T-helper 1 cell (primary cell): Measurements from ENCODE around the gene SLC9A7.
"Not testable (repeated sequence)": the region's sequence is repeated elsewhere in the genome, so short reads cannot be mapped to it uniquely, and the experiment has no call there.

Source experiments
- DNase-seq, 5 donors: peaks; one replicate each; pipeline ENCODE4 v3.0.0-alpha.2; 2012 to 2020

SLC9A7 gene

DNA sequence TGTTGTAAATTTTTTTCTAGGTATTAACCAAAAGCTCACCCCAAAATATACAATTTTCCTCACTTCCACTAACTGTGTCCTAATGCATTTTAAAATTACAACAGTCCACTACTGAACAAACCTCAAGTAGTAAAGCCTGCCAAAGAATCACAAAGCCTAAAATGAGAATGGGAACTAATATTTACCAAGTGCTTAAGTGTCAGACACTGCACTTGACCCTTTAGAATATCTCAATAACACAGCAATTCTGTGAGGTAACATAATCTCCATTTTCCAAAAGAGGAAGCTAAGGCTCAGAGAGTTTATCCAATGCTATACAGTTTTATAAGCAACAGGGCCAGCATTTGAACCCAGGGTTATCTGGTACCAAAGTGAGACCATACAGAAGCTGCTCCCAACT is 4.9 kb downstream of the SLC9A7 start:
- DNase-seq: no peak

DNA sequence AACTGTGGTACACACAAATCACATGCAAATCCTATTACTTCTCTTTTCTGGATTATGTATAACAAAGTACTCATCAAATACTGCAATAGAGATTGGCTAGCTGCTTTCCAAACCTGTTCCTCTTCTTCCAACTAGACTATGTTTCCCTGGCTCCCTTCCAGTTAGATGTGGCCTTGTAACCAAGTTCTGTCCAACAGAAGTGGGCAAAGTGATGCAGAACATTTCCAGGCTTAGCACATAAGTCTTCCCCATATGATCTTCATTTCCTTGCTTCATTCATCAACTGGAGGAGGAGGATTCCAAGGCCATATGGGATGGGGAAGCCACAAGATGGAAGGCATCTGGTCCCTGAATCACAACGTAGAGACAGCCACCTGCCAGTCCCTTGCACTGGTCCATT is 8.0 kb downstream of the SLC9A7 start:
- no peak for DNase-seq

DNA sequence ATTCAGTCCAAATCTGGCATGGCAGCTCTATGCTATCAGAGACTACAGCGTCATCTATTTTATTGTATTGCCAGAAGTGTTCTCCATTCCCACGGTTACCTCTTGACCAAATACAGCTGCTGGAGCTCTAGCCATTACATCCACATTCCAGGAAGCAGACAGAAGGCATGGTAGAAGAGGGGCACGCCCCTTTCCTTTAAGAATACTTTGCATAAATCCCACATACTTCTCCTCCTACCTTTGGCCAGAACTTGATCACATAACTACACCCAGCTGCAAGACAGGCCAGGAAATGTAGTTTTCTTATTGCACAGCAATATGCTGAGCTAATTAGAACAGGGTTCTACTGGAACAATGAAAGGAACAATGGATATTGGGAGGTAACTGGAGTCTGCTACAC is 14.9 kb downstream of the SLC9A7 start:
- DNase-seq: no peak

DNA sequence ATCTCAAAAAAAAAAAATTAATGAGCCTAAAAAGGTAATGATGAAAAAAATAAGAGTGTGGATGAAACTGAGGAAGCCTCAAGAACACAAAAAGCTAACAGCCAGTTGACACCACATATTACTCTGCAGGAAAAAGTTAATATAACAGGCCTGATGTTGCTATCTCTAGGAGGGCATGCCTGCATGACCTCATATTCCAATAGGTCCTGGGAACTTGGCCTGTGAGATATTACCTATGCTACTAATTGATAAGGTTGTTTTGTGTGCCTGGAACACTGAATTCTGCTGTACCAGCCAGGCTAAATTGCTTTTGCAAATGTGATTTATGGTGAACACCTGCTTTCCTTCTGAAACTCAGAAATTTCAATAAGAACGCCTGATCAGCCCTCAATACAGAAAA is 15.9 kb downstream of the SLC9A7 start:
- DNase-seq: no peak

DNA sequence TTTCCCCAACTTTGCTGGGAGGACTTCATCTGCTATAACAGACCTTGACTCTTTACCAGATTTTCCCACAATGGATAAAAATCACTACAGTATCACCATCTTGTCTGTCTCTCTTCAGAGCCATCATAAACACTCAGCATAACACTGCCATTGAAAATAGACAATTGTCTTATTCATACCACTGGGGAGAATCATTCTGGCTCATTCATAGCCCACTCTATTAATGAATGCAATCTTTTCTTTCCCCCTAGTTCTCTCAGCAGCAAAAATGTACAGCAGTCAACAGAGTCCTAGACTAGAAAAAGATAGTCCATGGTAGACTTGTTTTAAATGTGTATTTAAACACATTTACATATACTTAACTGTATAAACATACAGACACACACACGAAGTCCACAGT is 19.2 kb downstream of the SLC9A7 start:
- DNase-seq: no peak

DNA sequence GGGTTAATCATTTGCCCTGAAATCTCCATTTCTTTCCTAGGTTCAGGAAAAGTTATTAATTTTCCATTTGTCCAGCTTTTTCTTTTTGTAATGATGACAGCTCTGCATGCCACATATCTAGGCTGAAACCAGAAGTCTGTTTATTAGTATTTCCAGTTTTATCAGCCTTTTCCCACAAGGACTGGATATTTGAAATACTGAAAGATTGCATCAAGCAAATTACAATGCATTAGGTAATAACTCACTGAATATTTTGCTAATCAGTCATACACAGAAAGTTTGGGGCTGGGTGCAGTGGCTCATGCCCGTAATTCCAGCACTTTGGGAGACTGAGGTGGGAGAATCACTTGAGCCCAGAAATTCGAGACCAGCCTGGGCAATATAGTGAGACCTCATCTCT is 21.5 kb downstream of the SLC9A7 start:
- DNase-seq: no peak

DNA sequence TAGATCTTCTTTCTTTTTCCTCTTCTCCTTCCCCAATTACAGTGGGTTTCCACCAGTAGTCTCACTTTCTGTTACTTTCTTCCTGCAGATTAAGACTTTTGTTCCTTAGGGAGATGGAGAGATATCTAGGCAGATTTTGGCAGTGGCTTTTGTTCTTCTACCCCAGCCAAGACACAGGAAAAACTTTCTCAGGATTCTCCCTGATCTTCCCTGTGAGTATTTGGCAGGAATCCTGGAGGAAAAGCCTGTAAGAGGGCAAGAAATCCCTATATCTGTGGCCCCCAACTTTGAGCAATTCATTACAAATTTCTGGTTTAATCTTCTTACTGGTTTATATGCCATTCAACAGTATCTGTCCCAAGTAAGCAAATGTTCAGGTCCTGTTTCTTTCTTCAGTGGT is 21.9 kb downstream of the SLC9A7 start:
- no peak for DNase-seq

DNA sequence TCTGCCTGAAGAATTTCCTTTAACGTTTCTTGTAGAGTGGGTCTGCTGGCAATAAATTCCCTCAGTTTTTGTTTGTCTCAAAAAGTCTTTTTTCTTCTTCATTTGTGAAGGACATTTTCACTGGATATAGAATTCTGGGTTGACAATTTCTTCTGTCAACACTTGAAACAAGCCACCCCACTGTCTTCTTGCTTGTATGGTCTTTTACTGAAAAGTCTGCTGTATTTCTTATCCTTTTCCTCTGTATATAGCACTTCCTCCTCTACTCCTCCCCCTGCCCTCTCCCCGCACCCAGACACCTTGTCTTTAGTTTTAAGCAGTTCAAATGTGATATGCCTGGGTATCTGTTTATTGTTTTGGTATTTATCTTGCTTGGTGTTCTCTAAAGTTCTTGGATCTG is 23.3 kb downstream of the SLC9A7 start:
- no peak for DNase-seq

DNA sequence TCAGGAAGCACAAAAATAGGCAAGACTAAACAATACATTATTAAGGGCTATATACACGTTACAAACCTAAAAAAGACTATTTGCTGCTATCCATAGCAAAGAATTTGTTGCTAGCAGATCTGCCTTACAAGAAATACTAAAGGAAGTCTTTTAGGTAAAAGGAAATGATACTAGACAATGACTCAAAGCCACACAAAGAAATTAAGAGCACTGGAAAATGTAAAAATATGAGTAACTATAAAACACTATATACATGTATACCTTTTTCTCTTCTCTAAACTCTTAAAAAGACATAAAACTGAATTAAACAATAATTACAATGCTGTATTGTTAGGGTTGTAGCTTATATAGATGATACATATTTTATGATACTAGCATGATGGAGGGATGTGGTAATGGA is 25.7 kb downstream of the SLC9A7 start:
- no peak for DNase-seq

DNA sequence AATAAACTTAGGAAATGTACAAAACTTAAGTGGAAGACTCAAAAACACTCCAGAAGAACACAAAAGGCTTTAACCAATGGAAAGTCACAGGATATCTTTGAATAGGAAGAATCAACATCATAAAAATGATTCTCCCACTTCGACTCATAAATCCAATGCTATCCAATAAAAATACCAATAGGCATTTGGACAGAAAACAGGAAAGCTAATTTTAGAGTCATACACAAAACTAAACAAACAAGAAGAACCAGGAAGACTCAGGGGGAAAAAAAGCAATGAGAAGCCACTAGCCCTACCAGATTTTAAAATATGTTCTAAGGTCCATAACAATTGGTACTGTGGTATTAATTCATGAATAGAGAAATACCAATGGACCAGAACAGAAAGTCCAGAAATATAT is 28.2 kb downstream of the SLC9A7 start:
- no peak for DNase-seq

DNA sequence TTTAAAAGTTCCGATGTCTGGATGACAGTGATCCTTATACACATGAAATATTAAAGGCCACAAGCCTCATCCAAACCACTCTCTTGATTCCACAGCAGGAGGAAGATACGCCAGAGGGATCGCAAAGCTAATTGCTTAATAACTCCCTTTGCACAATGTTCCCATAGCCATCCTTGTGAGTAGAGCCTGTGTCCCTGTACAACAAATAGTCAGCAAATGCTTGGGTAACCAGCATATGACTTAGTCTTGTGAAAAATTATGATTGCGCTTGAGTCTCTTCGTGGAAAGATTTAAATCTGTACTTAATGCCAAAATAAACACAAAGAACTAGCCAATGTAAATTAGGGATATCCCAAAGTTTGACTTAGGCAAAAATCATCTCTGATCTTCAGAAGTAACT is 31.5 kb downstream of the SLC9A7 start:
- DNase-seq: no peak

DNA sequence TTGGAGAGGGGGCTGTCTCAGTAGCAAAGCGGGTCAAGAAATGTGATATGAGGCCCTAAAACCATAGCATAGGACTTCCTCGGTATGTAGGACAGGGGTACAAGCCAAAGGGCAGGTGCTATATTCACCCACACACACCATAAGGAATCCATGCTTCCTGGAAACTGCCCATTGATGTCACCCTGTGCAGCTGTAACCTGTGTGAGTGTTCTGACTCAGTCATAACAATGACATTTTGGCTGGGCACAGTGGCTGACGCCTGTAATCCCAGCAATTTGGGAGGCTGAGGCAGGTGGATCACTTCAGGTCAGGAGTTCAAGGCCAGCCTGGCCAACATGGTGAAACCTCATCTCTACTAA is 35.4 kb downstream of the SLC9A7 start:
- not testable (repeated sequence) for DNase-seq

DNA sequence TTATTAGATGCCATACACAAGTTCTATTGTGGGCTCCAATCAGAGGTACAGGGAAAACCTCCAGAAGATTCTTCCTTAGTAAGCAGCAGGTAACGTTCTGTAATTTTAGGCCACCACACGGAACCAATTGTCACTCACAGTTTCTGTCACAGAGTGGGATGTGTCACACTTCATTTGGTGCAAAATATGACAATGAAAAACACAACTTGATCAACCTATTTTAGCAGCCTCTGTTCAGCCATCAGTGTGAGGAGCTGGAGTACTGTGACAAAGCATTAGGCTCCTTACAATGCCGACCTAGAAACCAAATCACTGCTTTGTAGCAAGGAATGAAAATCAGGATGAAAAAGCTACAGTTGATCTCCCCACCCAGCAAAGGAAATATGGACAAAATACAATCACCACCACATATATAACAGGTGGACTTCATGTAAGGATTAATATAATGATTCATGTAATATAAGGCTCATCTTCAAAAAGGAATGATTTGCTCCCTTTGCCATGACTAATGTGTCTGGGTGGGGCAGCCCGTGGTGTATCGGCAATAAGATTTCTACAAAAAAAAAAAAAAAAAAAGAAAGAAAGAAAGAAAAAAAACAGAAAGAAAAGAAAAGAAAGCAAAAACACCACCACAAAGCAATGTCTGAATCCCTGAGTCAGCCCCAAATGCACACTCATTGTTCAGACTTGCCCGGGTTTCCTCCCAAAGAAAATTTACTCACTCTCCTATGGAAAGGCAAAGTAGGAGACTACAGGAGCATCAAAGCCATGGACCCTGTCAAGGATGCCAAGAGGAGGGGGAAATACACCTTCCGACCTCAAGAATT is 36.0 kb downstream of the SLC9A7 start:
- DNase-seq: no peak

DNA sequence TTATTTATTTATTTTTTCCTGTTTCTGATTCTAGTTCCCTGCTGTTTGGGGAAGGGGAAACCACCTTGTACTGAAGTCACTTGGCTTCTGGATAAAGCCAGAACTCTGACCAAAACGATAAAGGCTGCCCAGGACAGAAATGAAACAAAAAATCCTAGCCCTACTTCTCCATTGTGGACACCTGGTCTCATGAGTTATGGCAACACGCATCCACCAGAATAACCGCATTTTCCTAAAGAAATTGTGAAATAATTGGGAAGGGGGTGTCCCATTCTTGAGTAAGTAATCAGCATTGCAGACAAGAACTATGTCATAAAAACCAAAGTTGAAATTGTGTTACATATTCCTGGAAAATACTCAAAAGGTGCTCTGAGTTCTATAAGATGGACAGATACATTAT is 42.1 kb downstream of the SLC9A7 start:
- DNase-seq: no peak

DNA sequence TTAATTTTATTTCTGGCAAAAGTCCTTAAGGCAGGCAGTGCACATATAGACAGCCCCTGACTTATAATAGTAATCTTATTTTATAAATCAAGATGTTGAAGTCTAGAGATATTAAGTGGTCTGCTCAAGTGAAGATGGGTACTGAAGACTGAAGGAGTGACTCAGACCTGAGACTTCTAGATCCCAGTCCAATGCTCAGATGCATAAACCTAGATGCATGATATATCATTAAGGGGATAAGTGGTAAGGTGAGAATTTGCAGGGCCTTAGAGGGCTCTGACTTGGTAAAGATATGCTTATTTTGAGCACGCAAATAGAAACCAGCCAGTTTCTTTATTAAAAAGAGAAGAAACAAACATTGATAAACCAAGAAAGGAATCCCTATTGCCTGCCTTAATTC is 42.9 kb downstream of the SLC9A7 start:
- DNase-seq: no peak

DNA sequence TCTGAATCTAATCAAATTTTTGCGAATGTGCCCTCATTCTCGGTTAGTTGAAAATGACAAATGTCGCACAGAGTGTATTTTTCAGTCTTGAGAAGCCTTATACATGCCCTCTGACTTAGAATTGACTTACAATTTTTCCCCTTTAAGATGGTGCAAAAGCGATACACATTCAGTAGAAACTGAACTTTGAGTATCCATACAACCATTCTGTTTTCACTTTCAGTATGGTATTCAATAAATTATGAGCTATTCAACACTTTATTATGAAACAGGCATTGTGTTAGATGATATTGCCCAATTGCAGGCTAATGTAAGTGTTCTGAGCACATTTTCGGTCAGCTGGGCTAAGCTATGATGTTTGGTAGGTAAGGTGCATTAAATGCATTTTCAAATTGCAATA is 43.4 kb downstream of the SLC9A7 start:
- peak in 1 of 5 donors; percentile 34 for DNase-seq

DNA sequence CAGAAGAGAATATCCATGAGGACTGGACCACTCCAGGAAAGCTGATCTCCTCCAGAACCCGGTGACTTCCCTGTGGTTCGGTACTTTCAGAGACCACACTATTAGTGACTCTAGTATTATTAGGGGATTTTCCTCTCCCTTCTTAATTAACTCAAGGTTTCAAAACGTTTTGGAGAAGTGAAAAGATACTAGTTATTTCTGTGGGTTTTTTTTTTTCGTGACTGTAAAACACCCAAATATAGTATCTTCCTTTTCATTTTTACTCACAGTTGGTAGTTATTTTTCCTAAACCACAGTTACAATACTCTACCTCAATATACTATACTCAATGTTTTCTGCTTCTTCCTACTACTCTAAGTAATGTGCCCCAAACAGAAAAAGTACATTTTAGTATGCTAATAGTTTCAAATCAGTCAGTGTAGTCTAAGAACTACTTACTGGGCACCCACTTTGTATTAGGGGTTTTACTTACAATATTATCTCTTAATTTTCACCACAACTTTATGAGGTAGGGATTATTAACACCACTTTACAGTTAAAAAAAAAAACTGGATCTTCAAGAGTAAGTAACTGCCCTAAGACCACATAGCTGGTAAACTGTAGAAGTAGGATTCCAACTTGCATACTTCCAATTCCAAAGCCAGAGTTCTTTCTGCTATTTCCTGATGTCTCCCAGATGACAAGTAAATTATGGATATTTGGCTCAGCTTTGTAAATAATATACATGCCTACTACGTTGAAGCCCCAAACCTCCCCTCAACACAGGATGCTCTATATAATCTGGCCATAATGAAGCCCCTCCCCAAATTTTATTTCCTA is 45.0 kb downstream of the SLC9A7 start:
- no peak for DNase-seq

DNA sequence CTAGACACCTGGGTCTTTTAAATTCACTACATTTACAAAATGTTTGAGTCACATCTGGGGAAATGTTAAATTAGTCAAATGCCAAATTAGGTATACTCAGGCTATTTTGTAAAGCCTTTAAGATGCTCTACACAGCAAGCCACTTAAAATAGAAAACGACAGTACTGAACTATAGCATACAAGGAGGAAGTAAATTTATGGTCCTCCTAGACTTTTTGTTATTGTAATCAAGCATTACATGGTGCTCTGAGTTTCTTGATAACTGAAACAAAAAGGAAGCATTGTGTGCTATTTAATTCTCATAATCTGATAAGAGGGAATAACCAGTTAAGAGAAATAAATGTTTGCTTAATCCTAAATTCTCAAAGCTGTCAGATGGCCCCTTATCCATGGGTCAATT is 46.2 kb downstream of the SLC9A7 start:
- no peak for DNase-seq

DNA sequence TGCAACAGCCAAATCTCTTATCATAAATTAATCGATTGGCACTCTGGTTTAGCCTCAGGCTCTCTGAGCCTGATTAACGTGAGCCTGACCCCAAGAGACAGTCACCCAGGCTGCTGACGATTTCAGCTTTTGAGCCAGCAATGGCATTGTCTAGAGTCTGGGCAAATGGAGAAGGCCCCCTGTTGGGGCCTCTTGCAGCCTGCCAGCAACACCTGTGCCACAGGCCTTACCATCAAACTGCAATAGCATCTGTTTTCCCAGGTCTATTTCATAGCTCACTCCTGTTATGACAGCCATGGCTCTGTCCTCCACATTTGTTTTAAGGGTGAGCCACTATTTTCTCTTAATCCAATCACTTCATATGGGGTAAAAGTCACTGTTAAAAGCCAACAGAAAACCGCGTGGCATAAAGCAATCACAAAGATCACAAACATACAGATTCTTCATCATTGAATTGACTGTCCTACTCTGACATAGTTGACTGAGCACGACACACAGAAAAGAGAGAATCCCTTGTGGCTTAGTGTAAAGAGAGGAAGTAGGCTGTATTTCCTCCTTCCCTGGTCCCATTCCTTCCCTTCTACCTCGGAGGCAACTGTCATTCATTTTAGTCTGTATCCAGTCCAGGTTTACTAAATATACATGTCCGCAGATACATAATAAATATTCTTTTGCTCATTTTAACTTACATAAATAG is 47.8 kb downstream of the SLC9A7 start:
- DNase-seq: no peak

DNA sequence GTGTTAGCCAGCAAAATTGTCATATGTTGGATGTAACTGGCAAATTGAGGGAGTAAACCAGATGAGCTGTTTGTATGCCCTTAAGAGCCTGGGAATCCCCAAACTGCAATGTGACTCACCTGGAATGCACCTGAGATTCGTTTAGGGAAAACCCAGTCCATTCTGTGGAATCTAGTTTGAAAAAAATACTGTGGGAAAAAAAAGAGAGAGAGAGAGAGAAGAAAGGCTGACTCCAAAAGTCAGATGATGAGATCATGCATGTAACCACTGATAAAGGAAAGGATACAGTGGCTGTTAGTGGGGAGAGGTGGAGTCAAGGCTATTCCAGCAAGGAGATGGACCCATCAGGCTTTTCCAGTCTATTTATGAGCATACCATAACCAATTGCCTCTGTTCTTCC is 48.5 kb downstream of the SLC9A7 start:
- DNase-seq: no peak

DNA sequence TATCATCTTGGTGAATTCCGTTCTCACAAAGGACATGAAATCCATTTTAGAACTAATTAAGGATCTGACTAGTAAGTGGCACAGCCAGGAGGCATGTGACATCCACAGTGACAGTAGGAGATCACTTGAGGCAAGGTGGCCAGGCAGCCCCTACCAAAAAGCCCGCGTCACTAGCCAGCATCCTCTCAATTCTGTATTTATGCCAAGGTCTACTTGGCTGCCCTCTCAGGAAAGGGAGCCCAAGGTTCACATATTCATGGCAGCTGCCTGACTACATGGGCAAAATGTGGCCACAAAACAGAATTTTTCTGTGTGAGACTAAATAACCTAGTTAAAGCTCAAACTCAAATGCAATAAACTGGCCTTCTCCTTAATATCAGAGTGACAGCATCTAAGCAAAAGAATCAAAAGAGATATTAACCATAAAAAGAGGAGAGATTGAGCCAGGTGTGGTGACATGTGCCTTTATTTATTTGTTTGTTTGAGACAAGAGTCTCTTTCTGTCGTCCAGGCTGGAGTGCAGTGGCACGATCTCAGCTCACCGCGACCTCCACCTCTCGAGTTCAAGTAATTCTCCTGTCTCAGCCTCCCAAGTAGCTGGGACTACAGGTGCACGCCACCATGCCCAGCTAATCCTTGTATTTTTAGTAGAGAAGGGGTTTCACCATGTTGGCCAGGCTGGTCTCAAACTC is 51.5 kb downstream of the SLC9A7 start:
- DNase-seq: no peak

DNA sequence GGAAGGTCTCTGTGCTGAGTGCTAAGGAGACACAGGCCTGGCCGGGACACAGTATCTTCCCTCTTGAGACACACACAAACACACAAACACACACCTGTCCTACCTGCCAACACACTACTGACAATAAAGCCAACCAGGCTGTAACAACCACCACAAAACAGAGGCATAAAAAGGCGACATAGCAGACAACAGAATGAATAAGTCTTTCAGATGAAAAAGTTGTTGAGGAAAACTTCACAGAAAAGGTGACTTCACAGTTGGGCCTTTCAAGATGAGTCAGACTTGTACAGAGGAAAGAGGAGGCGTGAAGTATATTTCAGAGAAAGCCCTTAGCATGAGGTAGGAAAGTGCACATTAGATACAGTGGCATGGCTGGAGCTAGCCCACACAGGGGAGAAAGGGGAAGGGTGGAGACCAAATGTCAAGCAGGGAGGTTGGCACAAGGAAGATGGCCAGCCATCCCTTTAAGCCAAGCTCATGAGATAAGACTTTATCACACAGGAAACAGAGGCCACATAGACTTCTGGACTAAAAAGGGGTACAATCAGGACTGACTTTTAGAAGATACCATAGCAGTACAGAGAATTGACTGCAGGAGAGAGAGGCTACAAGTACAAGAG is 54.0 kb downstream of the SLC9A7 start:
- DNase-seq: peak in 1 of 5 donors; percentile 81

DNA sequence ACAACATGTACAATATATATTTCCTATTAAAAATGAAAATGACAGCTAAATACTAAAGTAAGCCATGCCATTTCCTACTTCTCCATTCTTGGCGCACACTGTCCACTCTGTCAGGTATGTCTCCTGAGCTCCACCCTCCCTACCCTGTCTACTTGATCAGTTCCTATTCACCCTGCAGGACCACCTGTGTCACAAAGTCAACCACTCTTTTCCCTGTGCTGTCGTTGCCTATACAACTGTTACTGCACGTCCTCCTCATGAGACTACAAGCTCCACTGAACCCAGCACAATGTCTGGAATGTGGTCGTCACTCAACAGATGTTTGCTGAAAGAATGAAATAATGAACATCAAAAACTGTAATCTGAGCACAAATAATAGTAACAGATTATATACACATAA is 54.9 kb downstream of the SLC9A7 start:
- DNase-seq: no peak
